Measurements from ENCODE around the gene AUTS2. TPM values are rescaled to one million over a fixed set of nuclear protein-coding genes. Genes with fewer than 3 reads are reported as not detected.

AUTS2 gene
- total and polyA plus RNA-seq, 10 donors = 6.1 to 54.8 (median 29.1) TPM

DNA sequence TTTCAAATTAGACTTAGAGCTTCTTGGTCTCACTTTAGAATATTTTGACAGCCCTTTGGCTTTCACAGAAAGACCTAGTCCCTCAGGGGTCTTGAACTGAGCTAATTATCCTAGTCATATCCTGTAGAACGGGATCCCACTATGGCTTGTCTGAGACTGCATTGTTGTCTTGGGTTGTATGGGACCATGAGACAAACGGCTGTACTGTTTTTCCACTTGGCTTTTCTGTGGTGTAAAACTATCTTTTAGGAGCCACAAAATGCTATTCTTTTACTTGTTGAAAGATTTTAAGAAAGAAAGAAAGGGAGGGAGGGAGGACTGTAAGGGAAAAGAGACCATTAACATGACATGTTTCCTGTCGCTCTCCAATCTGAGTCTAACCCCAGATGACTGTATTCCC is 432.5 kb downstream of the AUTS2 start:
- Histone ChIP-seq H3K9me3 (peaks cover 0 to 9% (median 0%) of the 10 kb centered on the region in 8 donors), H3K4me3 (no peak overlapping the region), H3K36me3 (no peaks in the 10 kb centered on the region), H3K27ac (no peak overlapping the region), H3K4me1 (peaks cover 0 to 5% (median 0%) of the 10 kb centered on the region in 6 donors), H3K27me3 (replicated peaks in 1 of 7) (no peaks in the 10 kb centered on the region)
- 77 to 89% (median 85%) methylated on average over 3 of the region's 3 CpGs for WGBS, 5 donors
- TF ChIP-seq POLR2AphosphoS5 (IDR thresholded peaks at IDR 0.05) = no peak
- no peak for TF ChIP-seq POLR2A (IDR thresholded peaks at IDR 0.05)
- TF ChIP-seq, protein P1, sequence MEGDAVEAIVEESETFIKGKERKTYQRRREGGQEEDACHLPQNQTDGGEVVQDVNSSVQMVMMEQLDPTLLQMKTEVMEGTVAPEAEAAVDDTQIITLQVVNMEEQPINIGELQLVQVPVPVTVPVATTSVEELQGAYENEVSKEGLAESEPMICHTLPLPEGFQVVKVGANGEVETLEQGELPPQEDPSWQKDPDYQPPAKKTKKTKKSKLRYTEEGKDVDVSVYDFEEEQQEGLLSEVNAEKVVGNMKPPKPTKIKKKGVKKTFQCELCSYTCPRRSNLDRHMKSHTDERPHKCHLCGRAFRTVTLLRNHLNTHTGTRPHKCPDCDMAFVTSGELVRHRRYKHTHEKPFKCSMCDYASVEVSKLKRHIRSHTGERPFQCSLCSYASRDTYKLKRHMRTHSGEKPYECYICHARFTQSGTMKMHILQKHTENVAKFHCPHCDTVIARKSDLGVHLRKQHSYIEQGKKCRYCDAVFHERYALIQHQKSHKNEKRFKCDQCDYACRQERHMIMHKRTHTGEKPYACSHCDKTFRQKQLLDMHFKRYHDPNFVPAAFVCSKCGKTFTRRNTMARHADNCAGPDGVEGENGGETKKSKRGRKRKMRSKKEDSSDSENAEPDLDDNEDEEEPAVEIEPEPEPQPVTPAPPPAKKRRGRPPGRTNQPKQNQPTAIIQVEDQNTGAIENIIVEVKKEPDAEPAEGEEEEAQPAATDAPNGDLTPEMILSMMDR (IDR thresholded peaks at IDR 0.05 in 8 of 11, conservative IDR thresholded peaks at IDR 0.05 in 3 of 11) = no peak
- DNase-seq = no peak
- intact Hi-C loops (cut with DNase I; ENCODE audit: low total_unique reads) = no loop called here

- TF ChIP-seq POLR2A (IDR thresholded peaks at IDR 0.05) (no peak), POLR2AphosphoS5 (IDR thresholded peaks at IDR 0.05) (no peak)
- TF ChIP-seq, protein P1 (IDR thresholded peaks at IDR 0.05 in 8 of 11, conservative IDR thresholded peaks at IDR 0.05 in 3 of 11) = no peak
- WGBS, 5 donors = 78 to 91% (median 78%) methylated on average over 4 of the region's 4 CpGs
- H3K4me3 ChIP-seq = no peak overlapping the region
- H3K4me1 ChIP-seq = peaks cover 0 to 5% (median 0%) of the 10 kb centered on the region in 6 donors
- H3K9me3 ChIP-seq = peaks cover 0 to 9% (median 0%) of the 10 kb centered on the region in 8 donors
- no peaks in the 10 kb centered on the region for H3K27me3 ChIP-seq (replicated peaks in 1 of 7)
- H3K27ac ChIP-seq = no peak overlapping the region
- intact Hi-C loops (cut with DNase I; ENCODE audit: low total_unique reads) = no loop called here
- H3K36me3 ChIP-seq = no peaks in the 10 kb centered on the region
- no peak for DNase-seq
Measured at GRCh38 chr7:70031245-70031644, 433.0 kb downstream of the AUTS2 start.

- TF ChIP-seq POLR2AphosphoS5 (IDR thresholded peaks at IDR 0.05) (no peak), POLR2A (IDR thresholded peaks at IDR 0.05) (no peak)
- TF ChIP-seq, protein P1 (IDR thresholded peaks at IDR 0.05 in 8 of 11, conservative IDR thresholded peaks at IDR 0.05 in 3 of 11) = no peak
- no peaks in the 10 kb centered on the region for H3K36me3 ChIP-seq
- peaks cover 0 to 5% (median 0%) of the 10 kb centered on the region in 6 donors for H3K4me1 ChIP-seq
- no peak for DNase-seq
- H3K27ac ChIP-seq = no peak overlapping the region
- intact Hi-C loops (cut with DNase I; ENCODE audit: low total_unique reads) = no loop called here
- H3K4me3 ChIP-seq = no peak overlapping the region
- peaks cover 0 to 9% (median 0%) of the 10 kb centered on the region in 8 donors for H3K9me3 ChIP-seq
- no peaks in the 10 kb centered on the region for H3K27me3 ChIP-seq (replicated peaks in 1 of 7)
Measured at GRCh38 chr7:70032649-70033048, 434.4 kb downstream of the AUTS2 start.

DNA sequence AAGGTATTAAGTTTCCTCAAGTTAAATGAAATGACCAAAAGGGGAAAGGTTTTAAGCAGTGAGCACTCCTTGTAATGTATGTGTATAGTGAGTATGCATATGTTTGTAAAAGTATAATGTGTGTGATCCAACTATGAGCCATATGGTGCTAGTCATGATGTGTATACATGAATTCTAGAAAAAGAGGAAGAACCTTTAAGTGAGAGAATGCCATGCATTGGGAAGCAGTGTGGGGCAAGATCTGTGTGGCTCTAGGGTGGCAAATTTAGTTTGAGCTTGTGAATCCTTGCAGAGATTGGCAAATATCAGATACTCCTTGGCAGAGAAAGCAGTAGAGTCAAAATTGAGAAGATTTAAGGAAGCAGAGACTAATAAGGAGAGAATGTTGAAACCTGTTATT is 435.0 kb downstream of the AUTS2 start:
- intact Hi-C loops (cut with DNase I; ENCODE audit: low total_unique reads) = no loop called here
- Histone ChIP-seq H3K27me3 (replicated peaks in 1 of 7) (no peaks in the 10 kb centered on the region), H3K4me1 (peaks cover 0 to 2% (median 0%) of the 10 kb centered on the region in 6 donors), H3K9me3 (peaks cover 0 to 9% (median 0%) of the 10 kb centered on the region in 8 donors), H3K27ac (no peak overlapping the region), H3K36me3 (no peaks in the 10 kb centered on the region), H3K4me3 (no peak overlapping the region)
- no peak for DNase-seq
- TF ChIP-seq, protein P1 (IDR thresholded peaks at IDR 0.05 in 8 of 11, conservative IDR thresholded peaks at IDR 0.05 in 3 of 11) = no peak
- TF ChIP-seq POLR2A (IDR thresholded peaks at IDR 0.05) (no peak), POLR2AphosphoS5 (IDR thresholded peaks at IDR 0.05) (no peak)

Measured in spleen (tissue), 11 donors.